ENCODE results near the gene EGFR.
"Not testable (repeated sequence)": the region's sequence is repeated elsewhere in the genome, so short reads cannot be mapped to it uniquely, and the experiment has no call there.

Gene EGFR

DNA sequence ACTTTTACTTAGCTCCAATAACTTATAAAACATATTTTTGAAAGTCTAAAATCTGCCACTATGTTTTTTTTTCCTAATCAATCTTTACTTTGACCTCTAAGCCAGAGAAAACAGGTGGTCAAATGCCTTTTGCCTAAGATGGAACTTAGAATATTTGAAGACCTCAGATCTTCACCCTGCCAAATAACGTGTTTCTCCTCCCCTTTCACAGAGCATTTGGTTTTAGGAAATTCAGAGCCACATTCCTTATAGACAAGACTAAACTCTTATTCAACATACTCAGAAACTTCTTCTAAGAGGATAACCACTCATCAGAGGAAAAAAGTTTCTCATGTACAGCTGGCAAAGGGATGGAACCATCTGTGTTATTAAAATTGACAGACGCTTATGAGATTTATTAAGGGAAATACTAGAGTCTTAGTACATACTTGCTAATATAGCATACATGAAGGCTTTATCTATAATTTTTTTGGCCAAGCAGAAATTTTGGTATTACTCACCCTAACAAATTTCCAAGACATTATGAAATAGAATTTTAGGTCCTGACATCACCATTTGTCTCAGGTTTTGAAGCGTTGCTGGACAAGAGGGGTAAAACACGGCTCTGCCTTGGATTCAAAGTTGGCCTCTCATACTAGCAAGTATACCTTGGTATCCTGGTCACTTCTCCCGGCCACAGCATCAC is 2.6 kb upstream of the EGFR start:
- no peak for DNase-seq

DNA sequence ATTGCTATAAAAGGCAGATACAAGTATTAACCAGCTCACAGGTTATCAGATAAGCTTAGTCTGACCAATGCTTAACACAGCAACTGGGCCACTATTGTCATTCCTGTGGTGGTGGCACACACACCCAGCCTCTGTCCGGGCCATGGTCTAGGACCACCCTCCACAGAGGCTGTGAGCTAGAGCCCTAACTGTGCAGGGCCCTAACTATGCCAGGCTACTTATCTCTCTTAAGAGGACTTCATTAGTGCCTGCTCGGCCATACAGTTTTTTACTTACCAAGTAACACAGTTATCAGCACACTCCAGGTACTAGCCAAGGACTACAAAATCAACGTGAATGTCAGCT is 2.1 kb upstream of the EGFR start:
- no peak for DNase-seq

DNA sequence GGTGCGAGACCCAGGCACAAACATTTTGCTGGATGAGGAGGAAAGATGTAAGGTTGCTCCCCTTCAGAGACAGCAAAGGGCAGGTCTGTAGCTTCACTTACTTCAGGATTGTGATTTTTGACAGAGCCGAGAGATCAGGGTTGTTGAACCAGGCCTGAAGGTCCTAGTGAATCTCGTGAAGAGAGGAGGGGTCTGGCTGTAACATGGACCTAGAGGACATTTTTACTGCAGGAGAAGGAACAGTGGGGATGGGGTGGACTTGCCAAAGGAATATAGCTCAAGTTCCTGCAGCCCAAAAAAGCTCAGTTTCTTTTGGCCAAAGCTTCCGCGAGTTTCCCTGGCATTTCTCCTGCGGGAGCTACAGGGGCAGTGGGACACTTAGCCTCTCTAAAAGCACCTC is 976 bp upstream of the EGFR start:
- DNase-seq: no peak

DNA sequence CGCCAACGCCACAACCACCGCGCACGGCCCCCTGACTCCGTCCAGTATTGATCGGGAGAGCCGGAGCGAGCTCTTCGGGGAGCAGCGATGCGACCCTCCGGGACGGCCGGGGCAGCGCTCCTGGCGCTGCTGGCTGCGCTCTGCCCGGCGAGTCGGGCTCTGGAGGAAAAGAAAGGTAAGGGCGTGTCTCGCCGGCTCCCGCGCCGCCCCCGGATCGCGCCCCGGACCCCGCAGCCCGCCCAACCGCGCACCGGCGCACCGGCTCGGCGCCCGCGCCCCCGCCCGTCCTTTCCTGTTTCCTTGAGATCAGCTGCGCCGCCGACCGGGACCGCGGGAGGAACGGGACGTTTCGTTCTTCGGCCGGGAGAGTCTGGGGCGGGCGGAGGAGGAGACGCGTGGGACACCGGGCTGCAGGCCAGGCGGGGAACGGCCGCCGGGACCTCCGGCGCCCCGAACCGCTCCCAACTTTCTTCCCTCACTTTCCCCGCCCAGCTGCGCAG is 424 bp downstream of the EGFR start:
- DNase-seq: no peak

DNA sequence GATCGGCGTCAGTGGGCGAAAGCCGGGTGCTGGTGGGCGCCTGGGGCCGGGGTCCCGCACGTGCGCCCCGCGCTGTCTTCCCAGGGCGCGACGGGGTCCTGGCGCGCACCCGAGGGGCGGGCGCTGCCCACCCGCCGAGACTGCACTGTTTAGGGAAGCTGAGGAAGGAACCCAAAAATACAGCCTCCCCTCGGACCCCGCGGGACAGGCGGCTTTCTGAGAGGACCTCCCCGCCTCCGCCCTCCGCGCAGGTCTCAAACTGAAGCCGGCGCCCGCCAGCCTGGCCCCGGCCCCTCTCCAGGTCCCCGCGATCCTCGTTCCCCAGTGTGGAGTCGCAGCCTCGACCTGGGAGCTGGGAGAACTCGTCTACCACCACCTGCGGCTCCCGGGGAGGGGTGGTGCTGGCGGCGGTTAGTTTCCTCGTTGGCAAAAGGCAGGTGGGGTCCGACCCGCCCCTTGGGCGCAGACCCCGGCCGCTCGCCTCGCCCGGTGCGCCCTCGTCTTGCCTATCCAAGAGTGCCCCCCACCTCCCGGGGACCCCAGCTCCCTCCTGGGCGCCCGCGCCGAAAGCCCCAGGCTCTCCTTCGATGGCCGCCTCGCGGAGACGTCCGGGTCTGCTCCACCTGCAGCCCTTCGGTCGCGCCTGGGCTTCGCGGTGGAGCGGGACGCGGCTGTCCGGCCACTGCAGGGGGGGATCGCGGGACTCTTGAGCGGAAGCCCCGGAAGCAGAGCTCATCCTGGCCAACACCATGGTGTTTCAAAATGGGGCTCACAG is 1.1 kb downstream of the EGFR start:
- no peak for DNase-seq

DNA sequence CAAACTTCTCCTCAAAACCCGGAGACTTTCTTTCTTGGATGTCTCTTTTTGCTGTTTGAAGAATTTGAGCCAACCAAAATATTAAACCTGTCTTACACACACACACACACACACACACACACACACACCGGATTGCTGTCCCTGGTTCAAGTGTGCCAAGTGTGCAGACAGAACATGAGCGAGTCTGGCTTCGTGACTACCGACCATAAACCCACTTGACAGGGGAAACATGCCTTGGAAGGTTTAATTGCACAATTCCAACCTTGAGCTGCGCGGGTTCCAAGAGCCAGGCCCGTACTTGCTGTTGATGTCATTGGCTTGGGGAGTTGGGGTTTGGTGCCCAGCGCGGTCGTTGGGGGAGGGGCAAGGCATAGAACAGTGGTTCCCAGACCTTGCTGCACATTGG is 1.7 kb downstream of the EGFR start:
- DNase-seq: no peak

DNA sequence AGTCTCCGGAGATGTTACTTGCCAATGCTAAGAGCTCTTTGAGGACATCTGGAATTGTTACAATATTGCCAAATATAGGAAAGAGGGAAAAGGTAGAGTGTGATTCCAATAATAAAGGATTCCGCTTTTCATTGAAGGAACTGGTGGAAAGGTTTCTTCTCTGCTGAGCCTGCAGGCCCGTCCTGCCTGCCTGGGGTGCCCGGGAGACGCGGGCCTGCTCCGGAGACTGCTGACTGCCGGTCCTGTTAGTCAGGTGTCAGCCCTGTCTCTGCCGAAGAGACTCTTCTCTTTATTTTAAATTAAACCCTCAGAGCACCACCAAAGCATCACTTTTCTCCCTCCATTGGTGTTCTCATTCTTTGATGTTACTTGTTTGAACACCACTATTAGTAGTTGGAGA is 2.2 kb downstream of the EGFR start:
- DNase-seq: no peak

DNA sequence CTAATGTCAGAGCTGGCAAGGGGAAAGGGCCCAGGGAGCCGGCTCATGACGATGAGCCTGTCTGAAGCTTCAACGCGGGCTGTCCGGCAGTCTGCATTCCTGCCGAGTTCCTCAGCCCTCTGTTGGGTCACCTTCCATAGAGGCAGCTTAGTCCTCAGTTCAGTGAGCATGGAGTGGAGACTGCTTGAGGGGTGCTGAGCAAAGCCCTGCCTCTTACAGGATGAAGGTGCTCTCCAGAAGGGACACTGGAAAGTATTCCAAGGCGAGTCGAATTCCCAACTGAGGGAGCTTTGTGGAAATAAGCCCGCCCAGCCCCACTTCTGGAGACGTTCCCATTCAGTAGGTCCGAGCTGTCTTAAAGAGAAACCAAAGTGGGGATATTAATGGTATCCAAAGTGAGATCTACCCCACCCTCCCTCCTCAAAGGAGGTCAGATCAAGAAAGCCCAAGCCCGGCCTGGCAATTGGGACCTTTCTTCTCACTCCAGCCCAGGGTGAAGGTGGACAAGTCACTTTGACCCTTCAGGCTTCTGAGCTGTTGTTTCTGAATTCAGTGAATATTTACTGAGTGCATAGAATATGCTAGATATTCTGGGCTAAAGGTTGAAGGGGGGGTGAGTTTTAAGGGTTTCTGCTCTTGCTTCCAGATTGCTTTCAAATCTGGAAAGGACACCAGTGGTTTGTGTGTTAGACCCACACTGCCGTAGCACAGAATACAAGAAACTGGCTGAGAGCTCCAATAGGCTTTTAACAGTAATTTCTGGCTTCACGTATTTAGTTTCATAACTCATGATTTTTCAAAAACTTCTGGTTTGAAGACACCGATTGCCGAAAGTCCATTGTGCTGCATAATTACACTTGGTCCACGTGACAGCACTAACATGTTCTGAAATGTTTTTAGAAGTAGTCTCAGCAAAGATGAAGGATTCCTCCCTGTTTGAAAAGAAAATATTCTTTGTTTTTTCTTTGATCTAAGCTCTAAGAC is 3.5 kb downstream of the EGFR start:
- DNase-seq: no peak

DNA sequence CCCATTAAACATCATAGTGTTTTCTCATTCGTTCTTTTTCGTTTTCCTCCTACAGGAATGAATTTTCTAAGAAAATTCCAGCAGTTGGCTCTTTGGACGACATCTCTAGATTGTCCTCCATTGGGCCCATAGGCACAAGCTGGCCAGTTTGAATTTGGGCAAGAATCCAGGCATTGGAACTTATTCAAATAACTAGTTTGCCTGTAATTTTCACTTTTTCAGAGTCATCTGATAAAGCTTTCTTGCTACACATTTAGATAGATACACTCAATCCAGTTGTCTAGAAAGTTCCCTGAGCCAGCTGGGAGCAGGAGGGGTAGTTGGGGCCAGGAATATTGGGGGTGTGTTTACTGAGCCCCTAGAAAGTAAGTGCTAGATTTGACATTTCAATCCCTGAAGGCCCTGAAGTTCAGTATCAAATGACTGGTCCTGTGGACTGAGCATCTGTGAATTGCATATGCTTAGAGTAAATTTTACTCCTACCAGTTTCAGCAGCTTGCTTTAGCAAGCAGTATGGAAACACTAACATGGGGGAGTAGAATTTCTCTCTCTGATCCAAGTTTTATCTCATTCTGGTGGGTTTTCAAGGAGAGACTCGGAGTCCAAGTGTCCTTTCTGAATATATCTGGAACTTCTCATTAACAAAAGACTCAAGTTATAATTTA is 5.2 kb downstream of the EGFR start:
- DNase-seq: no peak

DNA sequence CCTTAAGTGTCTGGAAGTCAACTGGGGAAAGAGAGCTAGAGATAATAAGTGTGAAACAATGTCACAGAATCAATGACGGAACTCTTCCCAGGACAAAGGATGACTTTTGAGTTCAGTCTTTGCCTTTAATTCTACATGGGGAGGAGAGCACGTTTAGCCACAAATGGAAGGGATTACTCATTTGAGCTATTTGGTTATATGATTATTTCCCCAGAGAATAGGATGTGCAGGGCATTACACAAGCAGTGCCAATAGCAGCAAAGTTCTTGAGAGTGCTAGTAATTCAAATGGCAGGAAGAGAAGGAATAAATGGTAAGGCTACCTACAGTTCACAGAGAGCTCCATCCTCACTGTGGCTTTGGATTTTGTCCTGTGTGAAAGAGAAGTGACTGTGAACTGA is 6.0 kb downstream of the EGFR start:
- no peak for DNase-seq

DNA sequence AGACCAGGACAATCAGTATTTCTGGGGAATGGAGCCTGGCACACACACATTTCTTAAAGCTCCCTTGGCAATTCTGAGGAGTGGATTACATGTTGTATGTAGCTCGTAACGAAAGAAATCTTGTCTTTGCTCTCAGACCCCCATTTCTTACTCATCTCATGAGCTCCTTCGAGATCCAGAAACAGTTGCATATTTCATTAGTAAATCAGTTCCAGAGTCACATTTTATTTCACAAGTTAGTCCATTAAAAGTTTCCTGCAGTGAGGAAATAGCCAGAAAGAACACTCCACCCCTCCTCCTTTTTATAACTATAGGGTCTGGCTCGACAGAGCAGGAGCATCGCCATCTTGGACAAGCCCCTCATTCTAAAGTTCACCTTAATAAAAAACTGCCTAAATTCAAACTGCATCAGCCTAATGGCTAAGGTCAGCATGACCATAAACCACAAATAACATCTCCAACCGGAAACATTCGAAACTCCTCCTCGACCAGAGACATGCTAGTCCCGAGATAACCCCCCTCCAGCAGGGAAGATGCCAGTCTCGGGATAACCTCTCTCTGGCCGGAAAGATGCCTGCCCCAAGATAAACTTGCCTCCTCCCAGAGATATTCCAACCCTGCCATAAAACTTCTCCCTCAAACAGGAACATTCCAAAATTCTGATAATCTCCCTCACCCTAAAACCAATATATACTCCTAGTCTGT is 7.4 kb downstream of the EGFR start:
- DNase-seq: no peak

DNA sequence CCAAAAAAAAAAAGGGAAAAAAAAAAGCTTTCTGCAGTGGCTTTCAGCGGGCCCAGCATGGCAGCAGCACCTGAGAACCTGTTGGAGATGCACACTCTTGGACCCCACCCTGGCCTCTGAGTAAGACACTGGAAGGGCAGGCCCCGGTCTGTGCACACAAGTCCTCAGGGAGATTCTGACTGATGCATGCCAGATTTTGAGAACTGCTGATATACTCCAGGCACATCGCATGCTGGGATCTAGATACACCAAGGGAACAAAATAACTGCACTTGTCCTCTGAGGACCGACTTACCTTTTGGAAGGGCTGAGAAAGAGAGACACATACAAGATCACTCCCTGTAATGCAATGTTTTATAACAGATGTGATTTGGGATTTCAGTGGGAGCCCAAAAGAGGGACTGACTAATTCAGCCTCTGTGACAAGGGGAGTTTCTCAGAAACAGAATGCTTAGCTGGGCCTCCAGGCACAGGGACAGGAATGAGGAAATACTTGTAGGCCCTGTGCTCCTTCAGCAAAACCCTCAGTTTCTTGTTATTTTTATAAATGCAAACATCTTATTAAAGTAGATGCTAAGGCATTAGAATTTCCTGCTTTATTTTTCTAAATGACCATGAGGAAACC is 8.2 kb downstream of the EGFR start:
- no peak for DNase-seq

DNA sequence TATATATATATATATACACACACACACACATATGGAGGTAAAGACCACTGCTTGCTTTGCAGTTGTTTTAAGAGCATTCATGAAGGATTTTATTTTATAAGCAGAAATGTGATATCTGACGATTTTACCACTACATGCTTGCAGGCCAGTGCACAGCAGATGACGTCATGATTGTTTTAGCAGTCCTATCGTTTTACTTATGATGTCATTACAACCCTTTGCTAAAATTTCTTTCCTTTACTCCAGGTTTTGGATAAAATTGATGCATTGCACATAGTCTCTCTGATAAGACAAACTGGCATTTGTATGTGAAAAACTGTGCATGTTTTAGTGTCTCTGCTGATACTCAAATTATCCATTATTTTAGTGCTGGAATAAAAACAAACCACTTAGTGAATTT is 9.2 kb downstream of the EGFR start:
- no peak for DNase-seq

DNA sequence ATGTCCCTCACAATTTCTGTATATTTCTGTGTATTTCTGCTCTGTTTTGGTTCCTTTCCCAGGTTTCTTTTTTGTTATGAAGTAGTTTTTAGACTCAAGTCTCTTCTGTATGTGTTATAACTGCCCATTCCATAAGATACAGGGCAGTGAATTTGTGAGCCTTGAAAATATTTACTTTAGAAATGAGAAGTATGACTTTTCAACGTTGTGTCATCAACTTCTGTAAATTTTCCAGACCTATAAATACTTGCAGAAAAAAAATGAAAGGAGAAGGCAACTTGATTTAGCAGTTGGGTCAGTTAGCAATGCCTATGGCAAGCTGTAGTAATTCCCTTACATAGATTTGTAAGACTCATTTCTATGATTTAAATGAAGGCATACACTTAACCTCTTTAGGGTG is 11.5 kb downstream of the EGFR start:
- DNase-seq: no peak

DNA sequence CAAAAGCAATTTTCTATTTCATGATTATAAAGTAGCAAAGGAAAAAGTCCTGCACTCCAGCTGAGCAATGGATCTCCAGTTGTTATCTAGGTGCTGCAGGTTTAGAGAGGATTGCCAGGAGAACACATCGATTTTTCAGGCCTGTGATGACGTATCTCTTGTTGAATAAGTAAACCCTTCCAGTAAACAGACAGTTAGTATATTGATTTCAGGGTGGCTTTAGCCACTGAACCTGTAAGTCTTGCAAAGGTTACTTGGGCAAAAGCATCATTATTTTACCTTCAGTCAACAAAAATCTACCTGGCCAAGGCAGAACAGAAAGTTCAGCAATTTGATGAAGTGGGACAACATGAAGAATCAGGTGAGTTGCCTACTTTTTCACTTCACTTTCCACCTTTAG is 12.3 kb downstream of the EGFR start:
- no peak for DNase-seq

DNA sequence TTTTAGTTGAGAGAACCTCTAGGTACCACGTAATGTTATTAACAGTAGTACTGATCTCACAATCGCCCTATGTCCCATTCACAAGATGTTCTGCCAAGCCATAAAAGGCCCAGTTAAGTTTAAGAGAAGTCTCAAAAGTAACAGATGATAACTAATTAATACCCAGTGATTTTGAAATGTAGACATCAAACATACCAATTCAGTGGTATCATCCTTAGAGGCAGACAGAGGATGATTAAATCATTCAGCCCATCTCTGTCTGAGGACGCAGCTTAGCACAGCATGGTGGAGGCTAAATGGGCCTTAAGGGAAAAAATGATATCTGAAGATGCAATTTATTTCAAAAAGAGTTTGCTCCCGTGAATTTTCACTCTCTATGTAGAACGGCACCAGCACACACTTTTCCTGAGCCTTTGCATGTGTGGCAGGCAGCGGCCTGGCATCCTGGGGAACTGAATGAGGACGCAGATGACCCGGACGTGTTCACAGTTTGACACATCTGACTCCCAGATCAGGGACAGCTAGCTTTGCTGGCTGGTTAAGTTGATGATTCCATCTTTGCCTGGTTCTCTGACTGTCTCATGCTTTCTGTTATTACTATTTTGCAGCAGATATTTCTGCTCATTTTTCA is 13.4 kb downstream of the EGFR start:
- DNase-seq: no peak

DNA sequence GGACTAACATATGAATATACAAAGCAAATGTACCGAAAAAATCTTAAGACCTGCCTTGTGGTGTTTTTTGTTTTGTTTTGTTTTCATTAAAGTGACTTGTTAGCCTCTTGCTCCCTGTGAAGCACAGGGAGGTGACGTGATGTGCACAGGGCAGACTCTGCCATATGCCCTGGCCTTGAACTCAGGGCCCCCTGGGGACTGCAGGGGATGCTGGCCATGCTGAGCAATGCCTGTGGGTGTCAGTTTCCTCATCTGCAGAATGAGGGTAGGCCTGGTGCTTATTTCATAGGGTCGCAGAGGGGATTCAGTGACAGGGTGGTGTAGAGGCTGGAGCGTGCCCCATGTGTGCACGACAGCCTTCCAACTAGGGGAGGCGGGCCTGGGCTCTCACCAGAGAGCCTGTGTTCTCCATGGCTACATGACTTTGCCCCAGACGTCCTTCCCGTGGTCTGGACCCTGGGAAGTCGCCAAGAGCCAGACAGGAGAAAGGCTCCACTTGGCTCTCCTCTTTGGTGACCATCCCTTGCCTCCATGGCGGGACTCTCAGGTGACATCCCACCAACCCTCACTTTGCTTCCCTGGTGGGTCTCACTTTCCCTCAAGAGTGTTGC is 14.5 kb downstream of the EGFR start:
- no peak for DNase-seq

DNA sequence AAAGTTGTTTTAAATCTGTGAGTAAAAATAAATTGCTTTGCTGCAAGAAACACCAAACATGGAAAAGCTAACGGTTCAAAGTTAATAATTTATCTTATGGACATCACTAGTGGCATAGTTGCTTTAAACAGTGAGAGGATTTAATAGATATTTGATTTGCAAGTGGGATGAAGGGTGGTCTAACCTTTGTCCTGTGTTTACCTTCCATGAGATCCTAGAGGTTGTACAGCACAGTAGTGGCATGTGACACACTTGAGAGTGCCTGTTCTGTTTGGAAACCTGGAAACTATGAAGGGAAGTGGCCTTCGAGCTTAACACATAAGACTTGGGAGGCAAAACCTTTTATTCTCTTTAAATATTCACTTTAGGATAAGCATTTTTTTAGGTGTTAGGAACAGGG is 16.0 kb downstream of the EGFR start:
- no peak for DNase-seq

DNA sequence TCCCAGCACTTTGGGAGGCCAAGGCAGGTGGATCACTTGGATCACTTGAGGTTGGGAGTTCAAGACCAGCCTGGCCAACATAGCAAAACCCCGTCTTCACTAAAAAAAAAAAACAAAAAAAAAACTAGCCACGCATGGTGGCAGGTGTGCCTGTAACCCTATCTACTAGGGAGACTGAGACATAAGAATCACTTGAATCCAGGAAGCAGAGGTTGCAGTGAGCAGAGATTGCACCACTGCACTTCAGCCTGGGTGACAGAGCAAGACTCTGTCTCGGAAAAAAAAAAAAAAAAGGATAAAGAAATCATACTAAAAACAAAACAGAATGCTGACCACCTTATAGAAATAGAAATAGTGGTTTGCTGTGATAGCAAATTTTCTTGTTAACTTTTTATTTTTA is 16.6 kb downstream of the EGFR start:
- not testable (repeated sequence) for DNase-seq

DNA sequence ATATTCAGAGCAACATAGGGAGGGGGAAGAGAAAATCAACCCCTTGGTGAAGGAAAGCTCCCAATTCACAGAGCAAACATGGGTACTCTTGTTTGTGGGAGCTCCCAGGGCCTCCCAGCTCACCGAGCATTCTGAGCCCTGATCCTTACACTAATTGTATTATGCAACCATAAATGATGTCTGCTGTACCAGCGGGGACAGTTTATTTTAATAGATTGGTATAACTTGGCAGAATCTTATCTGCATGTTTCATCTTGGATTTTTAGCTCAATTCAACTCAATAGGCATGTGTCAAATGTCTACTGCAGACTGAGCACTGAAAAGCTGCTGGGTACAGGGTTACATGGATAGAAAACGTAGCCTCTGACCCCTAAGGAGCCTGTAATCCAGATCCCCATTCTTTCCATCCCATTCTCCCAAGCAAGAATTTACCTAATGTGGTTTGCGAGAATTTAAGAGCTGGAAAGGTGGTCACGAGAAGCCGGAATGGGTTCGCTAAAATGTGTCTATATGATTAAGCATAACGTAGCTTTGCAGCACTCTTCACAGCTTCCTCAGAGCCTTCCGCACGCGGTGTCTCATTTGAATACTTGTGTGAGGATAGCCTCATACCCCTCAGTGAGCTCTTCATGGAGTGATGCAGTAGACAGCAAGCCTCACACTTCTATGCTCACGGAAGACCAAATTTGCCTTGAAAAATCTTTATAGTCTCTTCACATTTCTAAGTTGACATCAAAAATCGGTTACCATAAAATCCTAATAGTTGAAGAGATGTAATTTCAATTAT is 18.3 kb downstream of the EGFR start:
- no peak for DNase-seq
